ENCODE results near the gene TTC9.

Gene TTC9

GRCh38 chr14:70622111-70622712 is 19.5 kb upstream of the TTC9 start:
- TF ChIP-seq TCF4 (CRISPR knock-in tag; IDR thresholded peaks at IDR 0.05; ENCODE audit: borderline replicate concordance), result no peak
- TF ChIP-seq TOX (CRISPR knock-in tag; IDR thresholded peaks at IDR 0.05; ENCODE audit: borderline replicate concordance), result no peak
- TF ChIP-seq ZFP30 (CRISPR knock-in tag; IDR thresholded peaks at IDR 0.05), result no peak
- no peak for TF ChIP-seq ZNF8 (CRISPR knock-in tag; IDR thresholded peaks at IDR 0.05)
- no peak for TF ChIP-seq ESRRG (CRISPR knock-in tag; IDR thresholded peaks at IDR 0.05)
- TF ChIP-seq RARB (CRISPR knock-in tag; IDR thresholded peaks at IDR 0.05), result no peak
- no peak for TF ChIP-seq ZNF565 (CRISPR knock-in tag; conservative IDR thresholded peaks at IDR 0.05; ENCODE audit: low read depth)
- no peak for TF ChIP-seq ZFP3 (CRISPR knock-in tag; IDR thresholded peaks at IDR 0.05)
- TF ChIP-seq TSHZ2 (CRISPR knock-in tag; IDR thresholded peaks at IDR 0.05), result no peak

GRCh38 chr14:70624972-70625371 is 16.7 kb upstream of the TTC9 start:
- TF ChIP-seq ZFP30 (CRISPR knock-in tag; IDR thresholded peaks at IDR 0.05) (no peak), ZNF565 (CRISPR knock-in tag; conservative IDR thresholded peaks at IDR 0.05; ENCODE audit: low read depth) (no peak), GLIS3 (CRISPR knock-in tag; IDR thresholded peaks at IDR 0.05) (no peak), CSRNP3 (CRISPR knock-in tag; IDR thresholded peaks at IDR 0.05) (no peak), CSDC2 (CRISPR knock-in tag; IDR thresholded peaks at IDR 0.05) (no peak), PPARA (CRISPR knock-in tag; IDR thresholded peaks at IDR 0.05; ENCODE audit: borderline replicate concordance) (no peak), ZNF8 (CRISPR knock-in tag; IDR thresholded peaks at IDR 0.05) (no peak), TSHZ2 (CRISPR knock-in tag; IDR thresholded peaks at IDR 0.05) (no peak), ZC3H10 (CRISPR knock-in tag; IDR thresholded peaks at IDR 0.05) (no peak), TCF4 (CRISPR knock-in tag; IDR thresholded peaks at IDR 0.05; ENCODE audit: borderline replicate concordance) (no peak), POU6F1 (CRISPR knock-in tag; IDR thresholded peaks at IDR 0.05; ENCODE audit: borderline replicate concordance, low read depth) (no peak), ZFP3 (CRISPR knock-in tag; IDR thresholded peaks at IDR 0.05) (no peak), BACH2 (CRISPR knock-in tag; IDR thresholded peaks at IDR 0.05; ENCODE audit: borderline replicate concordance) (no peak), TOX (CRISPR knock-in tag; IDR thresholded peaks at IDR 0.05; ENCODE audit: borderline replicate concordance) (no peak), RARB (CRISPR knock-in tag; IDR thresholded peaks at IDR 0.05) (no peak), OSR1 (CRISPR knock-in tag; IDR thresholded peaks at IDR 0.05) (no peak), CREB5 (CRISPR knock-in tag; IDR thresholded peaks at IDR 0.05; ENCODE audit: low read depth) (no peak)
- no peak for ATAC-seq

More at GRCh38 chr14:70622111-70622712, 19.5 kb upstream of the TTC9 start:
- ATAC-seq, result peak; percentile 85

- no peak for ATAC-seq
- TF ChIP-seq ESRRG (CRISPR knock-in tag; IDR thresholded peaks at IDR 0.05) (no peak), ARNTL (CRISPR knock-in tag; IDR thresholded peaks at IDR 0.05; ENCODE audit: borderline replicate concordance, low read depth) (no peak), BACH2 (CRISPR knock-in tag; IDR thresholded peaks at IDR 0.05; ENCODE audit: borderline replicate concordance) (no peak), TOX (CRISPR knock-in tag; IDR thresholded peaks at IDR 0.05; ENCODE audit: borderline replicate concordance) (no peak), POU6F1 (CRISPR knock-in tag; IDR thresholded peaks at IDR 0.05; ENCODE audit: borderline replicate concordance, low read depth) (no peak), OSR1 (CRISPR knock-in tag; IDR thresholded peaks at IDR 0.05) (no peak), CREB5 (CRISPR knock-in tag; IDR thresholded peaks at IDR 0.05; ENCODE audit: low read depth) (no peak), TSHZ2 (CRISPR knock-in tag; IDR thresholded peaks at IDR 0.05) (no peak)
Measured at GRCh38 chr14:70631948-70632347, 9.8 kb upstream of the TTC9 start.
